AG04449 (cell line): ENCODE data around the gene PPP2R5B.

ENCODE experiments used
- CTCF ChIA-PET: fragments of 350-600 bp; formaldehyde crosslinking; extraction: SDS; loops from one replicate; lab custom pipeline; 2021; ENCODE audit warnings: antibody characterized with exemption; lab: Yijun Ruan, JAX
- POLR2A ChIA-PET: fragments of 400-600, 350-600 bp; formaldehyde crosslinking; extraction: SDS; loops from one replicate; lab custom pipeline; 2020; ENCODE audit warnings: antibody characterized with exemption, inconsistent platforms; lab: Yijun Ruan, JAX
- DNase-seq: peaks from one replicate; pipeline ENCODE4 v3.0.0-alpha.2; 2010; ENCODE audit warnings: low read depth, low spot score
- H3K4me3 ChIP-seq: 2 replicates; pipeline ENCODE4 v1.5.1; 2011; ENCODE audit warnings: low read depth, mild to moderate bottlenecking, control low read depth, low read length
- CTCF ChIP-seq: IDR thresholded peaks from one replicate; pipeline ENCODE4 v1.5.1; 2011; ENCODE audit warnings: mild to moderate bottlenecking, moderate library complexity, low read length, control low read depth, inconsistent platforms; ENCODE audit not compliant: insufficient read depth; ENCODE audit errors: missing control alignments

PPP2R5B gene

GRCh38 chr11:64877390-64878222, 46.9 kb upstream of the PPP2R5B start:
- ChIA-PET POLR2A (interaction anchor here (0.6 to 4.3 kb wide), 17 partner anchors 9 to 244 kb away, joined by 3 to 61 read pairs (median 5); partner anchors contain the start of genes ARL2, ATG2A, CDC42BPG and FAU), CTCF (interaction anchor here (1.4 to 28.0 kb wide), 5 partner anchors 11 to 137 kb away, joined by 5 to 1375 read pairs (median 32); partner anchors contain the start of genes ARL2 and CDC42BPG)
- DNase-seq = no peak
- TF ChIP-seq CTCF = no peak
- peak overlapping the region; percentile 99 for H3K4me3 ChIP-seq

DNA sequence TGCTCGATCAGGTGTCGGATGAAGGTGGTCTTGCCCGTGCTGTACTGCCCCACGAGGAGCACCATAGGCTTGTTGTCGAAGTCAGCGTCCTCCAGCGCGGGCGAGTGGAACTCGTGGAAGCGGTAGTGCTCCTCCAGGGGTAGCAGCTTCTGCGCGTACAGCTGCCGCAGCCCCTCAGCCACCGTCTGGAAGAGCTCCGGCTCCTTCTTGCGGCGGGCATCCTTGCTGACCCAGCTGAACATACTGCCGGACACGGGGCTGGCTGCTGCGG, 46.3 kb upstream of the PPP2R5B start:
- DNase-seq = no peak
- POLR2A ChIA-PET = interaction anchor here (0.6 to 4.3 kb wide), 10 partner anchors 10 to 68 kb away, joined by 3 to 61 read pairs (median 10); partner anchors contain the start of gene MEN1
- CTCF ChIA-PET = interaction anchor here (2.6 to 28.0 kb wide), 4 partner anchors 11 to 136 kb away, joined by 8 to 1375 read pairs (median 60); partner anchors contain the start of genes ARL2 and CDC42BPG

GRCh38 chr11:64878494-64879243, 45.8 kb upstream of the PPP2R5B start, which contains the start of gene EHD1:
TSS of gene EHD1 (minus strand) at chr11:64878621. CDS start at chr11:64878464, 157 bp downstream.
- POLR2A ChIA-PET = interaction anchor here (0.6 to 4.3 kb wide), 11 partner anchors 9 to 68 kb away, joined by 3 to 61 read pairs (median 7); partner anchors contain the start of gene MEN1

More for the DNA sequence above, 46.3 kb upstream of the PPP2R5B start:
- H3K4me3 ChIP-seq = peak overlapping the region; percentile 99
- TF ChIP-seq CTCF = no peak

DNA sequence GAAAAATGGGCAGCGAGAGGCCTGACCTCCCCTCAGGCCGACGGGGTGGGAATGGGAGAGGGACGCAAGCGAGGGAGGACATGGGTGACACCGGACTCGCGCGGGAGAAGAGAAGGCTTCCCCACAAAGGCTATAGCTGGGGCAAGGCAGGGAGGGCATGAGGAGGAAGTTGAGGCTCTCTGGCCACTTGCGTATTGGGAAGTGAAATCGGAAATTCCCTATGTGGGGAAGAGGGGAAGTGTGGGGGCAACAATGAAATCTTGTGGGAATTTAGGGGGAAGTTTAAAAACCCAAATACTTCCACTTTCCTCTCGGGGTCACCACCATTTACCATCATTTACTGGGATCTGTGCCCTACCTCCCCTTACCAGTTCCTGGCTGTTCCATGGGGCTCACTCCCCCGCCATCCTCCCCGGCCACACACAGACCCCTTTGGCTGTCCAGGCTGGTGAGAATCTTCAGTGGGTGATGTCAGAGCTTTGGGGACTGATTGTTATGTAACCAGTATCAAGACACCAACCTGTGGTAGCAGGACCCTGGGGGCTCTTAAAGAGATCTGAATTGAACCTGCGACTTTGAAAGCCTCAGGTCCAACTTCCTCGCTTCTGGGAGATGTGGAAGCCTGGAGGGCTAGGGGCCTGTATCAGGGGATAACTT, 45.1 kb upstream of the PPP2R5B start:
- H3K4me3 ChIP-seq = peak overlapping the region; percentile 76
- no peak for DNase-seq
- POLR2A ChIA-PET = interaction anchor here (1.1 to 4.3 kb wide), 6 partner anchors 10 to 33 kb away, joined by 4 to 61 read pairs (median 12); no protein-coding TSS in a partner anchor
- TF ChIP-seq CTCF = no peak
- CTCF ChIA-PET = interaction anchor here (2.6 to 28.0 kb wide), 4 partner anchors 10 to 135 kb away, joined by 8 to 1375 read pairs (median 60); partner anchors contain the start of genes ARL2 and CDC42BPG

More at GRCh38 chr11:64878494-64879243, 45.8 kb upstream of the PPP2R5B start, which contains the start of gene EHD1:
- peak within 1 kb of the TSS; percentile 99 for H3K4me3 ChIP-seq
- peak; percentile 85 for TF ChIP-seq CTCF
- DNase-seq = peak; percentile 66
- CTCF ChIA-PET = interaction anchor here (2.6 to 28.0 kb wide), 4 partner anchors 10 to 136 kb away, joined by 8 to 1375 read pairs (median 60); partner anchors contain the start of genes ARL2 and CDC42BPG

- H3K4me3 ChIP-seq = no peak overlapping the region
- no peak for DNase-seq
- POLR2A ChIA-PET = no interaction called here
- CTCF ChIA-PET = interaction anchor here (1.5 to 28.0 kb wide), 5 partner anchors 8 to 28 kb away, joined by 4 to 1375 read pairs (median 32); partner anchors contain the start of gene CDC42BPG
- no peak for TF ChIP-seq CTCF
Measured at GRCh38 chr11:64880240-64881001, 44.1 kb upstream of the PPP2R5B start.
